Caki2 (cell line): ENCODE results near the gene STAT6. TPM values are rescaled to one million over a fixed set of nuclear protein-coding genes. Genes with fewer than 3 reads are reported as not detected.
"Not testable (repeated sequence)": the region's sequence is repeated elsewhere in the genome, so short reads cannot be mapped to it uniquely, and the experiment has no call there.

Source experiments
- DNase-seq: peaks from one replicate; pipeline ENCODE4 v3.0.0-alpha.2; 2015; ENCODE audit warnings: low read depth
- in situ Hi-C: cut with HindIII; loops from 2 replicates; pipeline ENCODE4 v1.10.0; 2016; ENCODE audit warnings: low sequenced_read_pairs, low pct_unique_long_range_greater_than_20kb, mixed read lengths
- total RNA-seq: library from RNA; depleted of rRNA; stranded (reverse); fragments of >200 nt; shearing (Covaris generic); gene quantifications from 2 replicates; pipeline ENCODE4 v1.2.3, GENCODE V29; 2014; ENCODE audit warnings: low replicate concordance

The STAT6 gene
- total RNA-seq, 1 experiment from 2014 or later = 107 TPM

DNA sequence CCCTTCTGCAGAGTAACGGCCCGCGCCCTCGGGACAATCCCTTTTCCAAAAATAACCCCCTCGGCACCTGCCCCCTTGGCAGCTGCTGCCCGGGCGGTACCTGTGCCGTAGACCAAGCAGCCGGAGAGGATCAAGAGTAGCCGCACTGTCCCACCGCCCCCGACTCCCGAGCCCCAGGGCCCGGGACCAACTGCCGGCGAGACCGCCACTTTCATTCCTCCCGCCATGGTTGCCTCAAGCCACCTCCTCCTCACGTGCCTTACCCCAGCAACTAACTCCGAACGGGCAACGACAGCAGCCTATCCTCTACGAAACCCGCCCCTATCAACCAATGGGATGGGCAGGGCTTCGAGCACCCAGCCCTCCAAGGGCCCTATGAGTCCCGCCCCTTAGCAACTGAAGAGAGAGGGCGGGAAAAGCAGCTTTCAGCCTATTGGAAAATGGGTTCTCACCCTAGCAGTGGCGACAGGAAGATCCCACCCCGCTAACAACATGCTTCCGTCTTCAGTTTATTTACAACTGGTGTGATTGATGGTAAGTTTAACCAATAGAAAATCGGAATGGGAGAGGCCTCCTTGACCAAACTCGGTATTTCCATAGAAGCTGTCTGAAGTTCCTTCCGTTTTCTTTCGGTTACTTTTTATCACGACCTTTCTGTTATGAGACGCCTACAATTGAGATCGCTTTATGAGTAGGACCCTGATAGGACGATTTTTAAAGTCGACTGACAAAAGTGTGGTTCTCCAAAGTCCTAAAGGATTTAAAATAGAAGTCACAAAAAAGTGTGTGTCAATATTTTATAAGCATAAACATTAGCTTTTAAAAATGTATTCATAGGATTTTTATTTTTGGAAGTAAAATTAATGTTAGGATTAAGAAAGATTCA is 32.4 kb downstream of the STAT6 start, which contains the start of gene NEMP1:
Gene NEMP1 (minus strand): TSS at position 273 of the 886 bp plus-strand sequence. CDS start 46 bp downstream, at position 227.
- in situ Hi-C loops = no loop called here
- peak; percentile 100 for DNase-seq

DNA sequence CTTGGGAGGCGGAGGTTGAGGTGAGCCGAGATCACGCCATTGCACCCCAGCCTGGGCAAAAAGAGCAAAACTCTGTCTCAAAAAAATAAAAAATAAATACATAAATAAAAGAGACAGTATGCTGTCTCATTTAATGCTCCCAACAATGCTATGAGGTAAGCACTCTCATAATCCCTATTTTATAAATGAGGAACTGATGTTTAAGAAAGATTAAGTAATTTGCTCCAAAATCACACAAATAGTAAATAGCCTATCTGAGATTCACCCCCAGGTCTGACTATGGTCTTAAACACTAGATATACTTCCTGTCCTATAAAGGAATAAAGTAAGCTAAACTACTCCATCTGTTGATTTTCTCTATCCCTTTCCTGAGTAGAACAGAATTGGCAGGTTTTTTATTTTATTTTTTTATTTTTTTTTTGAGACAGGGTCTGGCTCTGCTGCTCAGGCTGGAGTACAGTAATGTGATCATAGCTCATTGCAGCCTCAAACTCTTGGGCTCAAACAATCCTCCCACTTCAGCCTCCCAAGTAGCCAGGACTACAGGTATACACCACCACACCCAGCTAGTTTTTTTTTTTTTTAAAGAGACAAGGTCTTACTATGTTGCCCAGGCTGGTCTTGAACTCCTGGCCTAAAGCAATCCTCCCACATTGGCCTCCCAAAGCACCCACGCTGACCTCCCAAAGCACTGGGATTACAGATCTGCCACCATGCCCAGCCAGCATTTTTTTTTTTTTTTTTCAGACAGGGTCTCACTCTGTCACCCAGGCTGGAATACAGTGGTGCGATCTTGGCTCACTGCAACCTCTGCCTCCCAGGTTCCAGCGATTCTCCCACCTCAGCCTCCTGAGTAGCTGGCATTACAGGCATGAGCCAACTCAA is 37.4 kb downstream of the STAT6 start:
- DNase-seq, in situ Hi-C loops: not testable (repeated sequence)

DNA sequence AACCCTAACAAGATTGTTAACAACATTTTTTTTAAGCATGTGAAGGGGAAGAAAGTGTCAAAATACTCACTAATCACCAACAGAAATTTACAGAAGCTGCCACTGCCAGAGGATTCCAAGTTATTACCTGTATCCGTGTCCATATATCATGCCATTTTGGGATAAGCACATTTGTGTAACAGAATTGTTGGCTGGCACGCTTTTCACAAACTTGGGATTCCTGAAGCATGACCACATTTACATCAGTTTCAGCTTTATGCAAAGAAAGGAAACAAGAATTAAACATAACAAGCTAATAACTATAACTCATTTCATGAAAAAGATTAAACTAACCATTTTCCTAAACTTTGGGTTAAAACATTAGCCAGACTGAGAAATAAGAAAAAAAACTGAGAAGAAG is 38.5 kb downstream of the STAT6 start:
- no peak for DNase-seq
- in situ Hi-C loops = no loop called here

- in situ Hi-C loops = no loop called here
- DNase-seq = peak; percentile 54
Observed at GRCh38 chr12:57069523-57069922, 41.6 kb downstream of the STAT6 start.

GRCh38 chr12:57066245-57066644 is 44.9 kb downstream of the STAT6 start:
- no peak for DNase-seq
- in situ Hi-C loops = no loop called here

DNA sequence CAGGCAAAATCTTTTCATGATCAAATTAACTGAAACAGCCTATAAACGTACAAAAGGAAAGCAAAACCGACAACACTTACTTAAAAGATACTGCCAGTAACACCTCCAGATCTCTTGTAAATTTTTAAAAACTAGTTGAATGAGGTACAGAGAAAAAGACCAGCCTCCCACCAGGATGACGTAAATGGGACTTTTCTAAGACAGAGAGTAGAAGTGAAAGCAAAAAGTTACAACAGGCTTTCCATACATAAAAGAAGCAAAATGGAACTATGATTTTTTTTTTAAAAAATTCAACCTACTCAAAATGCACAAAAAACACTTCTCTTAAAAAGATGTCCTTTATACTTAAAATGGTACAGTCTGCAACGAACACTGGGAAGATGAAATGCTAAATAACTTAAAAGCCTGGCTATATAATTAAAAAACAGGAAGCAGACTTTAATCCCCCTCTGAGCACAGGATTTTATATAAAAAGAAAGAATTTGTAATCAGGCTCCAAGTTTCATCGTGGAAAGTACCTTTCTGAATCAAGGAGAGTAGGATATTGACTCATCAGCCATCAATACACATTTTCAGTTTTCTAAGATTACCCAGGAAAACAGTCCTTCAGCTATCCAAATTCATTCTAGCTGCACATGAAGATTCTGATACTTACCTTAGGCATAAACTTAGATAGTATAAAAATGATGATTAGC is 47.0 kb downstream of the STAT6 start:
- in situ Hi-C loops = no loop called here
- DNase-seq = no peak

- no peak for DNase-seq
- in situ Hi-C loops = no loop called here
Observed at GRCh38 chr12:57058454-57058853, 52.7 kb downstream of the STAT6 start.

DNA sequence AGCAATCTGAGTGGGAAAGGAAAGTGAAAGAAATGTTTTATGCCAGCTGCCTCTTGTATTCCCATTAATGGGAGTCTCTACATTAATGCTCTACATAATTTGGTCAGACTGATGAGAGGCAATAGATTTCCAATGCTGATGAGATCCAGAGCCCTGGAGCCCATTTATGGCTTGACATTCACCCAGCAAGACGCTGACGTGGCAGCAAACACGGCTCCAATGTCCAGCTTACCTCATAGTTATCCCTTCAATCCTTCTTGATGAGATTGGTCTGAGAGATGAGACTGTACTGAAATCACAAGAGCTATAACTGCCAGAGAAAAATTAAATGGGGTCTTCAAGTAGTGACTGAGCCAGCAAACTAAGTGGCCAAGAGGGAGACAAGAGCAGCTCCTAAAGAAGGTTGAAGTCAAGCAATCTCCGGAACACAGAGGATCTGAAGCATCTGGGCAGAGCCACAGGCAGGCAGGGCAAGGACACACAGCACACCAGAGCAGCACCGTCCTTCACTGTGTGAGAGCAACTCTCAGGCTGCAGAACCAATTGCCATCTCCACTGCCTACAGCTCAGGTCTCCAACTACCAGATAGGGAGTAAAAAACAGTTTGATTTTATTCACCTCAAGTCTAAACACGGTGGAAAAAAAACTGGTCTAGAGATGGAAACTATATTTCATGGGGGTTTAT is 54.0 kb downstream of the STAT6 start:
- in situ Hi-C loops = no loop called here

DNA sequence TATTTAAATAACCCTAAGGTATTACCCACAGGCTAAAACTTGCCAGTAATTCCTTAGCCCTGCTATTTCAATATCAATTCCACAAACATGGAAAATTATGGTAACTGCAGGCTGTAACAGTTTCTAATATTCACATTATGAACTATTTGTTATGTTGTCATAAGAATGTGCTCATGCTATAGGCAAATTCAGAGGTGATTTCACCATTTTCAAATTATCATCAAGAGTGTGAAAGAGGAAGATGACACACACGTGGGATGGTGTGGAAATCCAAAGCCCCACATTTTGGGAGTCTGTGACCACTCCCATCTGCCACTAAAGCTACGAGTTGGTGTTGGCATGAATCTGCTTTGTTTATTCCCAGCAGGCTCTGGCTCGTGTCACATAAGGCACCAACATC is 55.3 kb downstream of the STAT6 start:
- in situ Hi-C loops = no loop called here

More for the DNA sequence above, 54.0 kb downstream of the STAT6 start:
- no peak for DNase-seq

GRCh38 chr12:57053901-57054300 is 57.3 kb downstream of the STAT6 start:
- DNase-seq, in situ Hi-C loops: not testable (repeated sequence)

More for the DNA sequence above, 55.3 kb downstream of the STAT6 start:
- no peak for DNase-seq

- in situ Hi-C loops = not testable (repeated sequence)
Observed at GRCh38 chr12:57053146-57053545, 58.0 kb downstream of the STAT6 start.

DNA sequence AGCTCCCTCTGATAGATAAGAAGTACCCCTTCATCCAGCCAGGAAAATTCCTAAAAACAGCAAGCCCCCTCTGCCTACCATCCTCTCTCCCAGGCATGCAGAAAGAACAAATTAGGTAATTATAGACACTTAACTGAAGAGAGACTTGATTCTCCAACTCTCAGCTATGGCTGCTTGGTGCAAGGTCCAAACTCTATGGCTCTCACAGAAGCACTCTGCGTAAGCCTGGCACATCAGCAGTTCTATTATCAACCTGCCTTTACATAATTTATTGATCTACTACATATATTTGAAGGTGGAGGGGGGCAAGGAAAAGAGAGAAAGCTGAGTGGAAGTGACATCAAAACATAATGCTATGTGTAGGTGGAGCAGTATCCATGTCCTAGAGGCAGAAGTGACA is 60.2 kb downstream of the STAT6 start:
- DNase-seq = no peak
- in situ Hi-C loops = no loop called here

More at GRCh38 chr12:57053146-57053545, 58.0 kb downstream of the STAT6 start:
- DNase-seq = not testable (repeated sequence)

GRCh38 chr12:57049890-57050289 is 61.3 kb downstream of the STAT6 start, which contains the start of gene MYO1A:
MYO1A (minus strand) TSS chr12:57050129; CDS start chr12:57048323, 1,806 bp downstream.
- peak; percentile 27 for DNase-seq
- in situ Hi-C loops = no loop called here

GRCh38 chr12:57049119-57049446 is 62.1 kb downstream of the STAT6 start:
- DNase-seq = no peak
- in situ Hi-C loops = no loop called here

GRCh38 chr12:57048423-57049118 is 62.6 kb downstream of the STAT6 start:
- in situ Hi-C loops = no loop called here
- DNase-seq = no peak

DNA sequence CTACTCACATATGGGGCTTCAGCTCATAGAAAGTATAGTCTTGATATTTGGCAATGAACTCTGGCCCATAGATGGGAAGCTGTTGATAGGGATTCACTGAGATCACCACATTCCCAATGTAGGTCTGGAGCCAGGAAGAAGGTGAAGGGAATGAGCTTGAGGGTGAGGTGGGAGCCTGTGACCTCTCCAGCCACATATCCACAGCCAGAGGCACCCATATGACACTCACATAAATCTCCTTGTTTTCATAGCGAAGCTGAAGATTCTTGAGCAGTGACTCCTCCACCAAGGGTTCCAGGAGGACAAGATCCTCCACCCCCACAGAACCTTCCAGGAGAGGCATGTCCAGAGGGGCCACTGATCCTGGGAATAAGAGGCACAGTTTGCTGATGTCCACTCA is 63.2 kb downstream of the STAT6 start:
- in situ Hi-C loops = no loop called here
- peak; percentile 12 for DNase-seq
